Gastroesophageal sphincter (tissue), 3 donors: ENCODE data around the gene MTARC1.

Experiments used
- CTCF ChIP-seq, 4 experiments: fragments of 200-600 bp in 2 of 4; fragments of 450-650 bp in 2 of 4; sonication (generic) in 1 of 4; IDR thresholded peaks; one replicate each; pipeline ENCODE4 v1.5.1; 2017 to 2019; ENCODE audit warnings: antibody characterized with exemption in 4 of 4, mild to moderate bottlenecking in 2 of 4, moderate library complexity in 2 of 4
- POLR2AphosphoS5 ChIP-seq: sonication (generic); formaldehyde crosslinking; IDR thresholded peaks from one replicate; pipeline ENCODE4 v1.6.1; 2017; ENCODE audit warnings: antibody characterized with exemption

DNA sequence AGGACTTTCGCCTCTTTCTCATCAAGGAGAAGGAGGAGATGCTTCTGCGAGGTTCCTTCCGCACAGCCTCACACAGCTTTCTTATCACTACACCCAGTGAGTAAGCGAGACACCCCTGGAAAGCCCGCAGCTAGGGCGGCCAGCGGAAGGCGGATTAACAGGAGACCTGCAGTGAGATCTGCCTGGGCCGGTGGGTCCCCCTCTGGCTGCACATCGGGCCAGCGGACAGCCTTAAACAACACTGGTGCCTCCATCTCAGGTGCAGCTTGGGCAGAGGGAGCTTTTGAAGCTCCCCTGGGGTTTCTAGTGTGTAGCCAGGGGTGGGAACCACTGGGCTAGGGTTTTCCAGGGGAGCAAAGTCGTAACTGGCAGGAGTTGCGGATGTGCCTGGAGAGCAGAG is 17.5 kb upstream of the MTARC1 start:
- no peak for TF ChIP-seq CTCF (IDR thresholded peaks at IDR 0.05)
- TF ChIP-seq POLR2AphosphoS5 = no peak
